GM10266 (cell line): Measurements from ENCODE around the gene ATP1B3.

Experiments used
- DNase-seq: peaks from one replicate; pipeline ENCODE4 v3.0.0; 2012; ENCODE audit errors: extremely low spot score
- TF ChIP-seq, protein P1 (sequence below): IDR thresholded peaks from 2 replicates; pipeline ENCODE4 v1.5.1; 2012; ENCODE audit warnings: mild to moderate bottlenecking, low read depth; ENCODE audit not compliant: control insufficient read depth, insufficient read depth; ENCODE audit errors: missing control alignments

ATP1B3 gene

GRCh38 chr3:141876381-141876890 is at the start of gene ATP1B3:
Gene ATP1B3 (plus strand): TSS chr3:141876643. CDS start chr3:141876802, 159 bp downstream.
- TF ChIP-seq, protein P1, sequence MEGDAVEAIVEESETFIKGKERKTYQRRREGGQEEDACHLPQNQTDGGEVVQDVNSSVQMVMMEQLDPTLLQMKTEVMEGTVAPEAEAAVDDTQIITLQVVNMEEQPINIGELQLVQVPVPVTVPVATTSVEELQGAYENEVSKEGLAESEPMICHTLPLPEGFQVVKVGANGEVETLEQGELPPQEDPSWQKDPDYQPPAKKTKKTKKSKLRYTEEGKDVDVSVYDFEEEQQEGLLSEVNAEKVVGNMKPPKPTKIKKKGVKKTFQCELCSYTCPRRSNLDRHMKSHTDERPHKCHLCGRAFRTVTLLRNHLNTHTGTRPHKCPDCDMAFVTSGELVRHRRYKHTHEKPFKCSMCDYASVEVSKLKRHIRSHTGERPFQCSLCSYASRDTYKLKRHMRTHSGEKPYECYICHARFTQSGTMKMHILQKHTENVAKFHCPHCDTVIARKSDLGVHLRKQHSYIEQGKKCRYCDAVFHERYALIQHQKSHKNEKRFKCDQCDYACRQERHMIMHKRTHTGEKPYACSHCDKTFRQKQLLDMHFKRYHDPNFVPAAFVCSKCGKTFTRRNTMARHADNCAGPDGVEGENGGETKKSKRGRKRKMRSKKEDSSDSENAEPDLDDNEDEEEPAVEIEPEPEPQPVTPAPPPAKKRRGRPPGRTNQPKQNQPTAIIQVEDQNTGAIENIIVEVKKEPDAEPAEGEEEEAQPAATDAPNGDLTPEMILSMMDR = no peak
- peak; percentile 96 for DNase-seq

DNA sequence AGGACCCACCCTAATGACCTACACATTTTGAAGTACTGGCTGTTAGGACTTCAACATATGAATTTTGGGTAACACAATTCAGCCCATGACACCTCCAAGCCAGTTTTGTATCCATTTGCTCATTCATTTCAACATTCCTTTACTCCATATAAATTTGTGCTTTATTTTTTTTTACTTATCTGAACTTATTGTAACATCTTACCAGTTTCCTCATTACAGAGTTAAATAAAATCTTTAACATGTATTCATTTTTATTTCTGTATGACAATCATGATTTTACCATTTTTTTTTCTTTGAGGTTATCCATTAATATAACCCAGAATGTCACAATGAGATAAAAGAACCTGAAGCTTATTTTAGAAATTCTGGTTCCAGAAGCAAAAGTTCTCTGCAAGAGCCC is 48.0 kb upstream of the ATP1B3 start:
- TF ChIP-seq, protein P1 = no peak
- DNase-seq = no peak

- DNase-seq = no peak
- TF ChIP-seq, protein P1 = no peak
Measured at GRCh38 chr3:141828890-141829289, 47.6 kb upstream of the ATP1B3 start.

DNA sequence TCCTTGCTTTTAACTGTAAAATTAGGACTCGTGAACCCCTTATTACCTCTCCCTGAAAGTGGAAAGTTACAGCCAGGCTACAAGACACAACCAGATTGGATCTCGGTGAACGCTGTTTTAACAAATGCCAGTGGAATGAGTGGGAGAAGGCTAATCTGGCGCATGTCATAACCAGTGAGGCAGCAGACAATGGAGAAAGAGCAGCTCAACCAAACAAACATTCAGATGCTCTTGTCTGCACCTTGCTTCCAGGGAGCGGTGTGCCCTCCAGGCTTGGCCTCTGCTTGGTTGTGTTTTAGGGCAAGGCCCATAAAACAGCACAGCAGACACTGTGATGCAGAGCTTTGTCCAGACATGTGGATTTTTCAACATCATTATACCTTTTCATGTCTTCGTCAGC is 45.9 kb upstream of the ATP1B3 start:
- TF ChIP-seq, protein P1 = no peak

GRCh38 chr3:141834292-141834691 is 42.2 kb upstream of the ATP1B3 start:
- no peak for DNase-seq
- TF ChIP-seq, protein P1 = no peak

More for the DNA sequence above, 45.9 kb upstream of the ATP1B3 start:
- no peak for DNase-seq

GRCh38 chr3:141835557-141836229 is 40.8 kb upstream of the ATP1B3 start:
- DNase-seq = no peak
- TF ChIP-seq, protein P1 = no peak

DNA sequence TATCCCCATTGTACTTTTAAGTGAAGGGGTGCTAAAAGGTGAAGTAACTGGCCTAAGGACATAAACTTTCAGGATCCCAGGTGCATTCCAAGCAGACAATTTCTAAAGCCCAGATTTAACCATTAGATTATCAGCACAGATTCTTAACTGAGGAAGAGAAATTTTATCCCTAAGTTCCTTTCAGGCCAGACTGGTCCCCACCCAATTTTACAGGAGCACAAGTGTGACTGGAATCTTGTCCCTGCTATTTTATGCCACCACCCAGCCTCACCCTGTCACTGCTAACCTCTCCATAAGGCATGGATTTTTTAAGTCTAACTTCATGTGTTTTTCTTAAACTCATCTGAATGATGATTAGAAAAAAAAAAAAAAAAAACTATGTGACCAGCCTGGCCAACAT is 37.1 kb upstream of the ATP1B3 start:
- TF ChIP-seq, protein P1 = no peak
- DNase-seq = no peak
